WI38 (cell line): Measurements from ENCODE around the gene AQP7.

Experiments used
- H3K4me3 ChIP-seq: 2 replicates; pipeline ENCODE4 v1.5.1; 2011; ENCODE audit warnings: low read depth, mild to moderate bottlenecking, control low read depth, low read length
- CTCF ChIP-seq: IDR thresholded peaks from 2 replicates; pipeline ENCODE4 v1.5.1; 2012; ENCODE audit warnings: low read depth, mild to moderate bottlenecking, control low read depth, low read length

Gene AQP7

GRCh38 chr9:33445389-33446239 is 43.2 kb upstream of the AQP7 start:
- H3K4me3 ChIP-seq = no peak overlapping the region

GRCh38 chr9:33443464-33444154 is 41.2 kb upstream of the AQP7 start:
- TF ChIP-seq CTCF = no peak
- H3K4me3 ChIP-seq = no peak overlapping the region

More at GRCh38 chr9:33445389-33446239, 43.2 kb upstream of the AQP7 start:
- no peak for TF ChIP-seq CTCF

GRCh38 chr9:33443047-33443446 is 40.7 kb upstream of the AQP7 start:
- TF ChIP-seq CTCF = no peak
- H3K4me3 ChIP-seq = no peak overlapping the region

GRCh38 chr9:33442125-33442524 is 39.8 kb upstream of the AQP7 start:
- no peak overlapping the region for H3K4me3 ChIP-seq
- no peak for TF ChIP-seq CTCF

GRCh38 chr9:33440609-33441008 is 38.2 kb upstream of the AQP7 start:
- no peak overlapping the region for H3K4me3 ChIP-seq
- no peak for TF ChIP-seq CTCF

- no peak overlapping the region for H3K4me3 ChIP-seq
Observed at GRCh38 chr9:33440204-33440603, 37.8 kb upstream of the AQP7 start.

More at GRCh38 chr9:33440204-33440603, 37.8 kb upstream of the AQP7 start:
- TF ChIP-seq CTCF = no peak
